Measurements from ENCODE around the gene GLIPR1.

The GLIPR1 gene

DNA sequence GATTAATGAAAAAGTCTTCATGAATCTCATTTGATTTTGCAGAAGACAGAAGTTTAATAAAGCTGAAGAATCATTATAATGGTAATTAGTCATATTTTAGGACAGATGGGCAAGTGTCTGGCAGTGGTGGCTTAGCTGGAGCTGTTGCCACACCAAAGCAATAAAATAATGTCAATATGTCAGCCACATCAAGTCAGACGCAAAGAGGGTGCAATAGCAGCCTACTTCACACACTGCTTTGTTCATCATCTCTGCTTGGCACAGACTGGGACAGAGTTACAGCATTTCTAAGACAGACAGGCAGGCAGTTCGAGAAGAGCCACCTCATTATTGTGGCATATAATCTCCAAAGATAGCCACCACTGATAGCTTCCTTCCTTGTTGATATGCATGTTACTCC lies 47.7 kb downstream of the GLIPR1 start (continued):
- TF ChIP-seq, protein P1, sequence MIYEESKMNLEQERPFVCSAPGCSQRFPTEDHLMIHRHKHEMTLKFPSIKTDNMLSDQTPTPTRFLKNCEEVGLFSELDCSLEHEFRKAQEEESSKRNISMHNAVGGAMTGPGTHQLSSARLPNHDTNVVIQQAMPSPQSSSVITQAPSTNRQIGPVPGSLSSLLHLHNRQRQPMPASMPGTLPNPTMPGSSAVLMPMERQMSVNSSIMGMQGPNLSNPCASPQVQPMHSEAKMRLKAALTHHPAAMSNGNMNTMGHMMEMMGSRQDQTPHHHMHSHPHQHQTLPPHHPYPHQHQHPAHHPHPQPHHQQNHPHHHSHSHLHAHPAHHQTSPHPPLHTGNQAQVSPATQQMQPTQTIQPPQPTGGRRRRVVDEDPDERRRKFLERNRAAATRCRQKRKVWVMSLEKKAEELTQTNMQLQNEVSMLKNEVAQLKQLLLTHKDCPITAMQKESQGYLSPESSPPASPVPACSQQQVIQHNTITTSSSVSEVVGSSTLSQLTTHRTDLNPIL (CRISPR knock-in tag; IDR thresholded peaks at IDR 0.05; ENCODE audit: low read depth) = no peak

DNA sequence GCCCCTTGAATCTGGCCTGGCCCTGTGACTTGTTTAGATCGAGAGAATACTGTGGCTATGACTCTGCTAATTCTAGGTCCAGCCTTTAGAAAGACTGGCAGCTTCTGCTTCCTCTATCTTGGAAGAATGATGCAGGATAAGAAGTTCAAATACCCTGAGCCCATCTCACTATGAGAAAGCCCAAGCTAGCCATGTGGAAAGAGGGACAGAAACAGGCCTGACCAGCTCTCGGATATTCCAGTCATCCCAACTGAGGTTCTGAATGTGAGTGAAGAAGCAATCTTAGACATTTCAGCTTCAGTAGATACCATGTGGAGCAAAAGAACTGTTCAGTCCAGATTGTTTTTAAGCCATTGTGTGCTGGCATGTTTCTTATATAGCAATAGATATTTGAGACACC lies 48.1 kb downstream of the GLIPR1 start:
- TF ChIP-seq TOX (CRISPR knock-in tag; IDR thresholded peaks at IDR 0.05; ENCODE audit: borderline replicate concordance) (no peak), TCF4 (CRISPR knock-in tag; IDR thresholded peaks at IDR 0.05; ENCODE audit: borderline replicate concordance) (no peak), OSR1 (CRISPR knock-in tag; IDR thresholded peaks at IDR 0.05) (no peak), ZC3H10 (CRISPR knock-in tag; IDR thresholded peaks at IDR 0.05) (no peak), ZFP3 (CRISPR knock-in tag; IDR thresholded peaks at IDR 0.05) (no peak), ESRRG (CRISPR knock-in tag; IDR thresholded peaks at IDR 0.05) (no peak), GLIS3 (CRISPR knock-in tag; IDR thresholded peaks at IDR 0.05) (no peak), ZFP30 (CRISPR knock-in tag; IDR thresholded peaks at IDR 0.05) (no peak), ZNF565 (CRISPR knock-in tag; conservative IDR thresholded peaks at IDR 0.05; ENCODE audit: low read depth) (no peak), BACH2 (CRISPR knock-in tag; IDR thresholded peaks at IDR 0.05; ENCODE audit: borderline replicate concordance) (no peak), RARB (CRISPR knock-in tag; IDR thresholded peaks at IDR 0.05) (no peak)
- TF ChIP-seq, protein P1 (CRISPR knock-in tag; IDR thresholded peaks at IDR 0.05; ENCODE audit: low read depth) = no peak
- TF ChIP-seq, protein P2, sequence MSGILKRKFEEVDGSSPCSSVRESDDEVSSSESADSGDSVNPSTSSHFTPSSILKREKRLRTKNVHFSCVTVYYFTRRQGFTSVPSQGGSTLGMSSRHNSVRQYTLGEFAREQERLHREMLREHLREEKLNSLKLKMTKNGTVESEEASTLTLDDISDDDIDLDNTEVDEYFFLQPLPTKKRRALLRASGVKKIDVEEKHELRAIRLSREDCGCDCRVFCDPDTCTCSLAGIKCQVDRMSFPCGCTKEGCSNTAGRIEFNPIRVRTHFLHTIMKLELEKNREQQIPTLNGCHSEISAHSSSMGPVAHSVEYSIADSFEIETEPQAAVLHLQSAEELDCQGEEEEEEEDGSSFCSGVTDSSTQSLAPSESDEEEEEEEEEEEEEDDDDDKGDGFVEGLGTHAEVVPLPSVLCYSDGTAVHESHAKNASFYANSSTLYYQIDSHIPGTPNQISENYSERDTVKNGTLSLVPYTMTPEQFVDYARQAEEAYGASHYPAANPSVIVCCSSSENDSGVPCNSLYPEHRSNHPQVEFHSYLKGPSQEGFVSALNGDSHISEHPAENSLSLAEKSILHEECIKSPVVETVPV (CRISPR knock-in tag; IDR thresholded peaks at IDR 0.05) = no peak
- TF ChIP-seq, protein P3, sequence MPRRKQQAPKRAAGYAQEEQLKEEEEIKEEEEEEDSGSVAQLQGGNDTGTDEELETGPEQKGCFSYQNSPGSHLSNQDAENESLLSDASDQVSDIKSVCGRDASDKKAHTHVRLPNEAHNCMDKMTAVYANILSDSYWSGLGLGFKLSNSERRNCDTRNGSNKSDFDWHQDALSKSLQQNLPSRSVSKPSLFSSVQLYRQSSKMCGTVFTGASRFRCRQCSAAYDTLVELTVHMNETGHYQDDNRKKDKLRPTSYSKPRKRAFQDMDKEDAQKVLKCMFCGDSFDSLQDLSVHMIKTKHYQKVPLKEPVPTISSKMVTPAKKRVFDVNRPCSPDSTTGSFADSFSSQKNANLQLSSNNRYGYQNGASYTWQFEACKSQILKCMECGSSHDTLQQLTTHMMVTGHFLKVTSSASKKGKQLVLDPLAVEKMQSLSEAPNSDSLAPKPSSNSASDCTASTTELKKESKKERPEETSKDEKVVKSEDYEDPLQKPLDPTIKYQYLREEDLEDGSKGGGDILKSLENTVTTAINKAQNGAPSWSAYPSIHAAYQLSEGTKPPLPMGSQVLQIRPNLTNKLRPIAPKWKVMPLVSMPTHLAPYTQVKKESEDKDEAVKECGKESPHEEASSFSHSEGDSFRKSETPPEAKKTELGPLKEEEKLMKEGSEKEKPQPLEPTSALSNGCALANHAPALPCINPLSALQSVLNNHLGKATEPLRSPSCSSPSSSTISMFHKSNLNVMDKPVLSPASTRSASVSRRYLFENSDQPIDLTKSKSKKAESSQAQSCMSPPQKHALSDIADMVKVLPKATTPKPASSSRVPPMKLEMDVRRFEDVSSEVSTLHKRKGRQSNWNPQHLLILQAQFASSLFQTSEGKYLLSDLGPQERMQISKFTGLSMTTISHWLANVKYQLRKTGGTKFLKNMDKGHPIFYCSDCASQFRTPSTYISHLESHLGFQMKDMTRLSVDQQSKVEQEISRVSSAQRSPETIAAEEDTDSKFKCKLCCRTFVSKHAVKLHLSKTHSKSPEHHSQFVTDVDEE (CRISPR knock-in tag; IDR thresholded peaks at IDR 0.05) = no peak
- TF ChIP-seq, protein P4, sequence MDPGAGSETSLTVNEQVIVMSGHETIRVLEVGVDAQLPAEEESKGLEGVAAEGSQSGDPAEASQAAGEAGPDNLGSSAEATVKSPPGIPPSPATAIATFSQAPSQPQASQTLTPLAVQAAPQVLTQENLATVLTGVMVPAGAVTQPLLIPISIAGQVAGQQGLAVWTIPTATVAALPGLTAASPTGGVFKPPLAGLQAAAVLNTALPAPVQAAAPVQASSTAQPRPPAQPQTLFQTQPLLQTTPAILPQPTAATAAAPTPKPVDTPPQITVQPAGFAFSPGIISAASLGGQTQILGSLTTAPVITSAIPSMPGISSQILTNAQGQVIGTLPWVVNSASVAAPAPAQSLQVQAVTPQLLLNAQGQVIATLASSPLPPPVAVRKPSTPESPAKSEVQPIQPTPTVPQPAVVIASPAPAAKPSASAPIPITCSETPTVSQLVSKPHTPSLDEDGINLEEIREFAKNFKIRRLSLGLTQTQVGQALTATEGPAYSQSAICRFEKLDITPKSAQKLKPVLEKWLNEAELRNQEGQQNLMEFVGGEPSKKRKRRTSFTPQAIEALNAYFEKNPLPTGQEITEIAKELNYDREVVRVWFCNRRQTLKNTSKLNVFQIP (CRISPR knock-in tag; IDR thresholded peaks at IDR 0.05; ENCODE audit: borderline replicate concordance, low read depth) = no peak
- ATAC-seq = no peak

DNA sequence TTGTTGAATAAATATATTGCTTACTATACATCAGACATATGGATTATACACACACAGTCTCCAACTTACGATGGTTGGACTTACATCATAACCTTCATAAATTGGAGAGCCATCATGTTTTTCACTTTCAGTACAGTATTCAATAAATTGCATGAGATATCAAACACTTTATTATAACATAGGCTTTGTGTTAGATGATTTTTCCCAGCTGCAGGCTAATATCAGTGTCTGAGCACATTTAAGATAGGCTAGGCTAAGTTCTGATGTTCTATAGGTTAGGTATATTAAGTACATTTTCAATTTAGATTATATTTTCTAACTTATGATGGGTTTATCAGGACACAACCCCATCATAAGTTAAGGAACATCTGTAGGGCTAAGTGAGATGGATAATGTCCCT lies 48.8 kb downstream of the GLIPR1 start:
- TF ChIP-seq ZFP30 (CRISPR knock-in tag; IDR thresholded peaks at IDR 0.05) = no peak
- no peak for TF ChIP-seq PPARA (CRISPR knock-in tag; IDR thresholded peaks at IDR 0.05; ENCODE audit: borderline replicate concordance)
- no peak for TF ChIP-seq OSR1 (CRISPR knock-in tag; IDR thresholded peaks at IDR 0.05)
- no peak for TF ChIP-seq CSDC2 (CRISPR knock-in tag; IDR thresholded peaks at IDR 0.05)
- ATAC-seq = no peak

DNA sequence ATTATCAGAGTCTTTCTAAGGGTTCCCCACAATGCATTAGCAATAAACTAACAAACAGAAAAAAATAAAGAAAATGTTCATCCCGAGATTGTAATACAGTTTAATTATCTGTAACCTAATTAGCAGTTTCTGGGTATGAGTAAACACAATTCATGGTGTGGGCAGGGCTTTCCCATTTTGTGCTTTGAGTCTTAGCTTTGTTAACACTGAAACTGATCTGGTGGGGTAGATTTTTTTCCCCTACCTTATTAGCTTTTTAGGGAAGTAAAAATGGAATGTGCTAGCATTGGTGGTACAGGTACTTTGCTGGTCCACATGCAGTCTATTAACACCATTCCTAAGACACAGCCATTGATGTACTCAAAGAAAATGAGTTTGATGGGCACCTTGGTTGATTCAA lies 49.3 kb downstream of the GLIPR1 start:
- no peak for ATAC-seq
- TF ChIP-seq ESRRG (CRISPR knock-in tag; IDR thresholded peaks at IDR 0.05) = no peak
- TF ChIP-seq ISL1 (CRISPR knock-in tag; IDR thresholded peaks at IDR 0.05) = no peak
- no peak for TF ChIP-seq SNAI2 (CRISPR knock-in tag; IDR thresholded peaks at IDR 0.05)
- TF ChIP-seq, protein P1 (CRISPR knock-in tag; IDR thresholded peaks at IDR 0.05; ENCODE audit: low read depth) = no peak
- no peak for TF ChIP-seq OSR1 (CRISPR knock-in tag; IDR thresholded peaks at IDR 0.05)
- TF ChIP-seq, protein P2 (CRISPR knock-in tag; IDR thresholded peaks at IDR 0.05) = no peak
- TF ChIP-seq ARNTL (CRISPR knock-in tag; IDR thresholded peaks at IDR 0.05; ENCODE audit: borderline replicate concordance, low read depth) = no peak
- no peak for TF ChIP-seq RARB (CRISPR knock-in tag; IDR thresholded peaks at IDR 0.05)
- no peak for TF ChIP-seq PPARA (CRISPR knock-in tag; IDR thresholded peaks at IDR 0.05; ENCODE audit: borderline replicate concordance)
- TF ChIP-seq, protein P4 (CRISPR knock-in tag; IDR thresholded peaks at IDR 0.05; ENCODE audit: borderline replicate concordance, low read depth) = no peak
